H1 (cell line): ENCODE results near the gene ZBTB48. TPM values are rescaled to one million over a fixed set of nuclear protein-coding genes. Genes with fewer than 3 reads are reported as not detected.

ENCODE experiments used
- CTCF ChIA-PET: fragments of 300-600 bp; sonication (Branson Sonifier 250); formaldehyde crosslinking; loops from one replicate; lab custom pipeline; 2021; ENCODE audit not compliant: partially characterized antibody; lab: Charles Lee
- POLR2A ChIA-PET: fragments of 300-600 bp; sonication (Branson Sonifier 250); formaldehyde crosslinking; loops from one replicate; lab custom pipeline; 2021; ENCODE audit warnings: inconsistent platforms; ENCODE audit not compliant: partially characterized antibody; lab: Charles Lee
- DNase-seq, 2 experiments: peaks; one replicate each; pipeline versions ENCODE4 v3.0.0 to v3.0.0-alpha.2; 2010 to 2022; ENCODE audit warnings: low spot score in 2 of 2, low read depth in 1 of 2, mixed read lengths in 1 of 2
- FAIRE-seq: peaks from 2 replicates; lab custom pipeline; 2011; peaks lifted over from hg19 to GRCh38; lab: Jason Lieb, UNC
- H2AFZ ChIP-seq: 2 replicates; pipeline ENCODE4 v1.8.1; 2012; ENCODE audit warnings: low read length, inconsistent platforms
- H2AK5ac ChIP-seq: 2 replicates; pipeline ENCODE4 v1.6.1; 2013; ENCODE audit warnings: low read depth, low read length
- H2BK120ac ChIP-seq: replicated peaks from 2 replicates; pipeline ENCODE3; 2013; ENCODE audit warnings: low read depth, low read length, inconsistent platforms
- H2BK12ac ChIP-seq: 2 replicates; pipeline ENCODE4 v1.6.1; 2013; ENCODE audit warnings: low read depth, low read length
- H2BK15ac ChIP-seq: 2 replicates; pipeline ENCODE4 v1.6.1; 2013; ENCODE audit warnings: low read length
- H2BK20ac ChIP-seq: 2 replicates; pipeline ENCODE4 v1.6.1; 2013; ENCODE audit warnings: low read length
- H2BK5ac ChIP-seq: 2 replicates; pipeline ENCODE4 v1.6.1; 2013; ENCODE audit warnings: low read depth, low read length
- H3K14ac ChIP-seq: 2 replicates; pipeline ENCODE4 v1.6.1; 2013; ENCODE audit warnings: inconsistent platforms; ENCODE audit not compliant: insufficient read length
- H3K18ac ChIP-seq: 2 replicates; pipeline ENCODE4 v1.6.1; 2013; ENCODE audit warnings: low read length; ENCODE audit errors: extremely low read depth
- H3K23ac ChIP-seq: 2 replicates; pipeline ENCODE4 v1.6.1; 2013; ENCODE audit warnings: inconsistent platforms; ENCODE audit not compliant: insufficient read length
- H3K23me2 ChIP-seq: 2 replicates; pipeline ENCODE4 v1.6.1; 2013; ENCODE audit warnings: low read depth, low read length
- H3K27ac ChIP-seq: 2 replicates; pipeline ENCODE4 v1.6.1; 2011; ENCODE audit warnings: low read depth, low read length, inconsistent platforms
- H3K27me3 ChIP-seq, 4 experiments: replicated peaks in 1 of 4; 1 replicate in 1 of 4; 2 replicates in 3 of 4; pipeline versions ENCODE4 v1.6.1 to v1.8.1; 2011 to 2013; ENCODE audit warnings: low read length in 3 of 4, mild to moderate bottlenecking in 3 of 4, inconsistent platforms in 2 of 4, mixed read lengths in 2 of 4, moderate library complexity in 1 of 4; ENCODE audit not compliant: control insufficient read depth in 3 of 4, insufficient read depth in 3 of 4; ENCODE audit errors: extremely low read depth in 1 of 4
- H3K36me3 ChIP-seq, 4 experiments: 2 replicates each; pipeline versions ENCODE4 v1.6.1 to v1.8.1; 2011 to 2013; ENCODE audit warnings: mild to moderate bottlenecking in 4 of 4, low read length in 3 of 4, moderate library complexity in 2 of 4, control low read depth in 1 of 4, inconsistent platforms in 1 of 4; ENCODE audit not compliant: insufficient read depth in 4 of 4, control insufficient read depth in 2 of 4
- H3K4ac ChIP-seq: replicated peaks from 2 replicates; pipeline ENCODE3; 2013; ENCODE audit warnings: low read length, low read depth, mixed read lengths, inconsistent platforms; ENCODE audit not compliant: insufficient read length
- H3K4me1 ChIP-seq, 4 experiments: replicated peaks in 1 of 4; 1 replicate in 1 of 4; 2 replicates in 3 of 4; pipeline versions ENCODE4 v1.6.1 to v1.8.1; 2011 to 2013; ENCODE audit warnings: low read length in 3 of 4, inconsistent platforms in 2 of 4, mixed read lengths in 1 of 4; ENCODE audit not compliant: insufficient read depth in 4 of 4, control insufficient read depth in 3 of 4
- H3K4me2 ChIP-seq, 2 experiments: 2 replicates each; pipeline versions ENCODE4 v1.6.1 to v1.8.1; 2011 to 2013; ENCODE audit warnings: low read depth in 2 of 2, low read length in 2 of 2, control low read depth in 1 of 2, inconsistent platforms in 1 of 2, mild to moderate bottlenecking in 1 of 2; ENCODE audit not compliant: insufficient read depth in 1 of 2
- H3K4me3 ChIP-seq, 4 experiments: fragments of 200-600, 300-600 bp in 1 of 4; sonication (generic), shearing (Covaris generic), sonication (Bioruptor Twin) in 1 of 4; 2 replicates each; pipeline versions ENCODE4 v1.5.1 to v1.8.1; 2011 to 2016; ENCODE audit warnings: low read length in 4 of 4, low read depth in 3 of 4, control low read depth in 2 of 4, inconsistent platforms in 2 of 4, mild to moderate bottlenecking in 2 of 4, mixed read lengths in 1 of 4, moderate library complexity in 1 of 4; ENCODE audit not compliant: insufficient read depth in 2 of 4; ENCODE audit errors: extremely low read depth in 1 of 4
- H3K56ac ChIP-seq: replicated peaks from 2 replicates; pipeline ENCODE3; 2013; ENCODE audit warnings: low read depth, mild to moderate bottlenecking, mixed read lengths, low read length, inconsistent platforms; ENCODE audit not compliant: insufficient read length
- H3K79me1 ChIP-seq: 2 replicates; pipeline ENCODE4 v1.6.1; 2013; ENCODE audit warnings: low read depth, low read length, control low read depth
- H3K79me2 ChIP-seq, 2 experiments: 2 replicates each; pipeline versions ENCODE4 v1.6.1 to v1.8.1; 2012 to 2013; ENCODE audit warnings: low read length in 2 of 2, mild to moderate bottlenecking in 2 of 2, inconsistent platforms in 1 of 2; ENCODE audit not compliant: insufficient read depth in 2 of 2, control insufficient read depth in 1 of 2
- H3K9ac ChIP-seq, 4 experiments: replicated peaks in 1 of 4; 1 replicate in 1 of 4; 2 replicates in 3 of 4; pipeline versions ENCODE4 v1.6.1 to v1.8.1; 2011 to 2013; ENCODE audit warnings: low read depth in 3 of 4, low read length in 3 of 4, control low read depth in 2 of 4, mild to moderate bottlenecking in 2 of 4, moderate library complexity in 2 of 4, inconsistent platforms in 1 of 4; ENCODE audit errors: extremely low read depth in 1 of 4
- H3K9me3 ChIP-seq, 2 experiments: 2 replicates each; pipeline versions ENCODE4 v1.6.1 to v1.8.1; 2012 to 2013; ENCODE audit warnings: mild to moderate bottlenecking in 2 of 2, moderate library complexity in 2 of 2, control low read depth in 1 of 2, inconsistent platforms in 1 of 2, low read depth in 1 of 2, low read length in 1 of 2, mixed read lengths in 1 of 2; ENCODE audit not compliant: insufficient read depth in 2 of 2
- H4K20me1 ChIP-seq, 2 experiments: replicated peaks in 1 of 2; 2 replicates each; pipeline versions ENCODE3 to v1.8.1; 2011 to 2013; ENCODE audit warnings: inconsistent platforms in 2 of 2, low read length in 2 of 2, mild to moderate bottlenecking in 1 of 2; ENCODE audit not compliant: insufficient read depth in 2 of 2, control insufficient read depth in 1 of 2
- H4K5ac ChIP-seq: 2 replicates; pipeline ENCODE4 v1.6.1; 2013; ENCODE audit warnings: low read length, low read depth, mixed read lengths, inconsistent platforms; ENCODE audit not compliant: insufficient read length
- H4K8ac ChIP-seq: 2 replicates; pipeline ENCODE4 v1.8.0; 2013; ENCODE audit warnings: mild to moderate bottlenecking, moderate library complexity, low read length, inconsistent platforms; ENCODE audit not compliant: insufficient read depth; ENCODE audit errors: extremely low read depth
- H4K91ac ChIP-seq: replicated peaks from 2 replicates; pipeline ENCODE3; 2013; ENCODE audit warnings: low read length, mixed read lengths, inconsistent platforms; ENCODE audit not compliant: insufficient read length
- GABPA ChIP-seq: IDR thresholded peaks from 2 replicates; pipeline ENCODE4 v1.6.1; 2011; ENCODE audit warnings: mild to moderate bottlenecking, low read length, moderate library complexity, borderline replicate concordance; ENCODE audit not compliant: insufficient read depth
- GTF2F1 ChIP-seq: IDR thresholded peaks from 2 replicates; pipeline ENCODE4 v1.6.1; 2012; ENCODE audit warnings: low read depth, low read length, improper control_type of control experiment, borderline replicate concordance
- HDAC6 ChIP-seq: IDR thresholded peaks from one replicate; pipeline ENCODE4 v1.7.1; 2012; ENCODE audit warnings: low read depth, mild to moderate bottlenecking, inconsistent platforms, low read length, moderate library complexity
- NRF1 ChIP-seq: IDR thresholded peaks from 2 replicates; pipeline ENCODE4 v1.6.1; 2011; ENCODE audit warnings: mild to moderate bottlenecking, low read depth, low read length, improper control_type of control experiment
- YY1 ChIP-seq: IDR thresholded peaks from 2 replicates; pipeline ENCODE4 v1.6.1; 2011; ENCODE audit warnings: low read depth, mild to moderate bottlenecking, low read length
- WGBS, 2 experiments: shearing (Covaris generic) in 1 of 2; methylation state at CpG; one replicate each; pipeline versions ENCODE4 v1.1.6 to v1.1.7; 2013 to 2015; ENCODE audit warnings: low lambda C conversion rate in 2 of 2, mixed read lengths in 2 of 2, inconsistent platforms in 1 of 2, low coverage in 1 of 2, missing lambda C conversion rate in 1 of 2; ENCODE audit not compliant: insufficient replicate concordance in 2 of 2, insufficient coverage in 1 of 2, insufficient read length in 1 of 2; ENCODE audit errors: extremely low coverage in 1 of 2, missing lambda C conversion rate in 1 of 2; 5-methylcytosine and 5-hydroxymethylcytosine counted together
- polyA plus RNA-seq, 7 experiments: library from polyadenylated mRNA; depleted of rRNA in 3 of 7; stranded (reverse) in 5 of 7; unstranded in 2 of 7; fragments of >200 nt in 5 of 7; fragments of 200-250 nt in 2 of 7; gene quantifications; 1 replicate in 5 of 7; 2 replicates in 1 of 7; 4 replicates in 1 of 7; pipeline versions ENCODE4 v1.2.1 to v1.2.3, GENCODE V29; 2011 to 2013; ENCODE audit warnings: missing spikeins in 2 of 7, mixed read lengths in 2 of 7
- total RNA-seq: library from RNA; stranded (reverse); fragmentation: NEBNext Ultra II Directional; extraction: Animal tissue kit (Norgen Biotek cat#: 25700); gene quantifications from 2 replicates; pipeline ENCODE4 v1.2.1, GENCODE V29; 2021

ZBTB48 gene
- total and polyA plus RNA-seq, 2 of the 8 experiments (the other 6 are each of a cell fraction or from before 2014, with no cell fraction given), result 28.2 to 28.8 TPM

DNA sequence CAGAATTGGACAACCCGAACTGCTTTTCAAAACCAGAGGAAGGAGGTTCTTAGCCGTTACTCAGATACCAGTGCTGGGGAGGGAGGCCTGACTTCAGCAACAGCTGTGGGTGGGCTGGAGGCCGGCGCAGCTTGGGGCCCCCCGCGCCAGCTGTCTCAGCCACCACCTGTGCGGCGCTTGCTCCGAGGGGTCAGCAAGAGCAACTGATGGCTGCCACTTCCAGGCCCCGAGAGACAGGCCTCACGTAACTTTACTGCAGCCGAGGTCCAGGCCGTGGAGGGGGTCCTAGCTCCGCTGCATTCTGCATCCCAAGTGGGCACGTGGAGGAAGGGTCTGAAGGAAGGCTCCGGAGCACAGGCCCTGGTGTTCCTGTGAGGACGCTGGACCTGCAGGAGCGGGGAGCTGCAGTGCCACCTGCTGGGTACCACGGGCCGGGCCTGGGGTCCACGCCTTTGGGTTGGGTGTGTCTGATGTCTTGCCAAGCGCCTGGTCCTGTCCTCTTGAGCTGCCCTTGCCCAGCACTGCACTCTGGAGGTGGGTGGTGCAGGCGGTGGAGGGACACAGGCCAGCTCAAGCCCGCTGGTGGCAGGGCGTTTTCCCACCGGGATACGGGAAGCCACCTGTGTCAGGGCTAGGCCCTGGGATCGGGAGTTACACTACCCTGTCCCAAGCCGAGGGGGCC is 54.7 kb downstream of the ZBTB48 start:
- Histone ChIP-seq H3K36me3 (peaks cover 26 to 56% (median 42%) of the 10 kb centered on the region in 4 experiments), H3K18ac (no peak overlapping the region), H3K79me1 (no peaks in the 10 kb centered on the region; the same call in 1 of the 2 replicates), H3K79me2 (no peaks in the 10 kb centered on the region), H4K91ac (no peak overlapping the region), H2BK15ac (no peak overlapping the region), H2BK20ac (no peak overlapping the region), H4K8ac (no peak overlapping the region), H2AFZ (no peak overlapping the region), H3K56ac (no peak overlapping the region), H4K20me1 (peaks cover 5 to 9% of the 10 kb centered on the region in 2 experiments), H3K4me3 (no peak overlapping the region), H2BK120ac (no peak overlapping the region), H3K4ac (no peak overlapping the region), H3K23me2 (no peaks in the 10 kb centered on the region), H2BK5ac (no peak overlapping the region), H2AK5ac (no peak overlapping the region), H3K27ac (no peak overlapping the region), H3K9ac (no peak overlapping the region), H3K4me1 (no peaks in the 10 kb centered on the region), H3K27me3 (no peaks in the 10 kb centered on the region), H3K4me2 (no peak overlapping the region), H3K14ac (no peak overlapping the region), H2BK12ac (no peak overlapping the region), H3K9me3 (no peaks in the 10 kb centered on the region), H4K5ac (no peak overlapping the region), H3K23ac (no peak overlapping the region)
- WGBS, 2 experiments, result 83% methylated on average over 29 of the region's 29 CpGs; no CpG with 5 or more reads in 1 of the 2 experiments
- DNase-seq (peak in 1 of 2 experiments; percentile 79), FAIRE-seq (no peak)
- ChIA-PET POLR2A (interaction anchor here (0.6 to 3.9 kb wide), 14 partner anchors 9 to 1549 kb away, joined by 3 to 36 read pairs (median 4); partner anchors contain the start of genes KLHL21, NOL9 and THAP3), CTCF (interaction anchor here (0.6 to 3.7 kb wide), 18 partner anchors 10 to 803 kb away, joined by 3 to 48 read pairs (median 3); partner anchors contain the start of genes NOL9 and THAP3)
- TF ChIP-seq GABPA (no peak), NRF1 (no peak), GTF2F1 (no peak), YY1 (no peak), HDAC6 (no peak)
